Measurements from ENCODE around the gene MOK. TPM values are rescaled to one million over a fixed set of nuclear protein-coding genes. Genes with fewer than 3 reads are reported as not detected.

MOK gene
- total and polyA plus RNA-seq, 2 of the 4 experiments (the other 2 are of a cell fraction): 16.8 to 48.5 TPM

GRCh38 chr14:102209224-102209966, 95.6 kb downstream of the MOK start (continued):
- peak; percentile 22; the same call in 1 of the 2 replicates for TF ChIP-seq CTCF (conservative IDR thresholded peaks at IDR 0.05; ENCODE audit: low read depth, low read length)

- Histone ChIP-seq H2AK5ac (ENCODE audit: low read depth, low read length) (no peak overlapping the region), H3K14ac (replicated peaks; ENCODE audit: low read depth, low read length) (no peak overlapping the region), H4K91ac (ENCODE audit: insufficient read depth, low read depth, low read length) (no peak overlapping the region), H2BK120ac (ENCODE audit: low read depth, low read length) (no peak overlapping the region), H3K9ac (ENCODE audit: low read depth, low read length) (no peak overlapping the region), H4K20me1 (ENCODE audit: insufficient read depth, low read length) (peaks cover 12% of the 10 kb centered on the region), H3K56ac (ENCODE audit: extremely low read depth, insufficient read depth, low read length) (no peak overlapping the region), H2BK20ac (ENCODE audit: low read depth, low read length) (no peak overlapping the region), H3K9me1 (ENCODE audit: insufficient read depth, low read length) (peaks cover 10% of the 10 kb centered on the region; the same call in 1 of the 2 replicates), H3K23ac (ENCODE audit: low read depth, low read length) (no peak overlapping the region), H3K36me3 (ENCODE audit: control insufficient read depth, insufficient read depth, low read length) (peaks cover 31% of the 10 kb centered on the region), H3K79me1 (ENCODE audit: low read depth in 1 of 2, low read length in 2 of 2) (peaks cover 32 to 69% of the 10 kb centered on the region in 2 experiments), H4K5ac (ENCODE audit: low read depth, low read length) (no peak overlapping the region), H3K27ac (ENCODE audit: insufficient read depth, low read length) (no peak overlapping the region), H3K4ac (ENCODE audit: low read depth, low read length) (no peak overlapping the region), H3K4me1 (ENCODE audit: control insufficient read depth, insufficient read depth, low read length) (no peaks in the 10 kb centered on the region), H3K4me3 (ENCODE audit: insufficient read depth, low read depth, low read length) (no peak overlapping the region), H3K18ac (ENCODE audit: low read depth, low read length) (no peak overlapping the region), H2BK15ac (ENCODE audit: low read depth, low read length) (no peak overlapping the region), H2AK9ac (replicated peaks; ENCODE audit: low read depth, low read length, poor library complexity) (no peak overlapping the region), H2BK5ac (ENCODE audit: low read depth, low read length, poor library complexity, severe bottlenecking) (no peak overlapping the region), H4K8ac (ENCODE audit: low read depth in 2 of 2, low read length in 2 of 2) (no peak overlapping the region), H3K9me3 (ENCODE audit: control insufficient read depth, insufficient read depth, low read length) (no peaks in the 10 kb centered on the region), H3K27me3 (ENCODE audit: control insufficient read depth, insufficient read depth, low read length) (no peaks in the 10 kb centered on the region), H3K4me2 (ENCODE audit: low read depth, low read length) (no peak overlapping the region), H2AFZ (replicated peaks; ENCODE audit: low read length, poor library complexity) (no peak overlapping the region)
- dilution Hi-C loops (cut with HindIII; ENCODE audit: low sequenced_read_pairs, unreplicated experiment) (no loop called here), in situ Hi-C loops (cut with MboI; ENCODE audit: low sequenced_read_pairs) (no loop called here), intact Hi-C loops (cut with micrococcal nuclease) (no loop called here)
- CTCF ChIA-PET: no interaction called here
- no peak for ATAC-seq (ENCODE audit: low read depth)
- DNase-seq: no peak
- BruUV-seq (replicated peaks): no TSS peak
- WGBS, 2 experiments (ENCODE audit: extremely low coverage in 2 of 2, insufficient read length in 1 of 2): 92% methylated on average over 8 of the region's 17 CpGs; no CpG with 5 or more reads in 1 of the 2 experiments
- POLR2A ChIA-PET (ENCODE audit: unreplicated experiment): no interaction called here
- no peak for TF ChIP-seq CEBPB (IDR thresholded peaks at IDR 0.05; ENCODE audit: low read depth, low read length)
- no peak for TF ChIP-seq RCOR1 (IDR thresholded peaks at IDR 0.05; ENCODE audit: insufficient replicate concordance, low read length)
- TF ChIP-seq CHD1 (IDR thresholded peaks at IDR 0.05; ENCODE audit: low read depth, low read length): no peak
- no peak for TF ChIP-seq MAFK (IDR thresholded peaks at IDR 0.05; ENCODE audit: low read depth, low read length)
- TF ChIP-seq MAZ (IDR thresholded peaks at IDR 0.05; ENCODE audit: borderline replicate concordance, low read depth, low read length): no peak
- TF ChIP-seq FOS (IDR thresholded peaks at IDR 0.05; ENCODE audit: low read depth, low read length): no peak
- TF ChIP-seq CTCF (conservative IDR thresholded peaks at IDR 0.05; ENCODE audit: low read depth, low read length): no peak
- TF ChIP-seq NFE2L2 (IDR thresholded peaks at IDR 0.05; ENCODE audit: low read depth, low read length): no peak
- TF ChIP-seq BHLHE40 (IDR thresholded peaks at IDR 0.05; ENCODE audit: low read depth, low read length): no peak
- TF ChIP-seq MXI1 (IDR thresholded peaks at IDR 0.05; ENCODE audit: borderline replicate concordance, low read depth, low read length): no peak
- no peak for TF ChIP-seq POLR2A (IDR thresholded peaks at IDR 0.05; ENCODE audit: low read depth, low read length)
- no peak for TF ChIP-seq RFX5 (IDR thresholded peaks at IDR 0.05; ENCODE audit: low read depth, low read length)
- no peak for TF ChIP-seq RAD21 (IDR thresholded peaks at IDR 0.05; ENCODE audit: low read length)
Measured at GRCh38 chr14:102208741-102209140, 96.2 kb downstream of the MOK start.
